Endothelial cell of umbilical vein (primary cell): Measurements from ENCODE around the gene NEU3. TPM values are rescaled to one million over a fixed set of nuclear protein-coding genes. Genes with fewer than 3 reads are reported as not detected.

ENCODE experiments used
- BruUV-seq: library from RNA; stranded (reverse); fragments of 400-500 nt; replicated peaks from 2 replicates; lab custom pipeline; 2021; lab: Mats Ljungman, UMichigan
- CTCF ChIA-PET: fragments of 300-600, 350-600 bp; sonication (Branson Sonifier 250); formaldehyde crosslinking; loops from one replicate; lab custom pipeline; 2021; ENCODE audit warnings: antibody characterized with exemption, inconsistent platforms; lab: Charles Lee
- POLR2A ChIA-PET: fragments of 300-600, 350-600 bp; sonication (Branson Sonifier 250); formaldehyde crosslinking; loops from one replicate; lab custom pipeline; 2021; ENCODE audit warnings: antibody characterized with exemption, inconsistent platforms; lab: Charles Lee
- DNase-seq: peaks from one replicate; pipeline ENCODE4 v3.0.0-alpha.2; 2011; ENCODE audit warnings: low read depth, low spot score
- FAIRE-seq: peaks from 2 replicates; lab custom pipeline; 2011; peaks lifted over from hg19 to GRCh38; lab: Jason Lieb, UNC
- H2AFZ ChIP-seq: 2 replicates; pipeline ENCODE4 v1.6.0; 2012; ENCODE audit warnings: low read depth, low read length, control low read depth, inconsistent platforms
- H3K27ac ChIP-seq: 2 replicates; pipeline ENCODE4 v1.5.1; 2011; ENCODE audit warnings: low read depth, mild to moderate bottlenecking, control low read depth, low read length, moderate library complexity; ENCODE audit not compliant: insufficient read depth
- H3K27me3 ChIP-seq, 2 experiments: 2 replicates each; pipeline versions ENCODE4 v1.6.0 to v1.6.1; 2011; ENCODE audit warnings: low read length in 2 of 2, mixed read lengths in 1 of 2; ENCODE audit not compliant: control insufficient read depth in 2 of 2, insufficient read depth in 2 of 2
- H3K36me3 ChIP-seq, 2 experiments: 2 replicates in 1 of 2; 3 replicates in 1 of 2; pipeline ENCODE4 v1.5.1; 2011; ENCODE audit warnings: low read length in 2 of 2, mild to moderate bottlenecking in 1 of 2, moderate library complexity in 1 of 2; ENCODE audit not compliant: control insufficient read depth in 2 of 2, insufficient read depth in 2 of 2; ENCODE audit errors: extremely low read depth in 1 of 2
- H3K4me1 ChIP-seq: 3 replicates; pipeline ENCODE4 v1.5.1; 2011; ENCODE audit warnings: mild to moderate bottlenecking, low read length; ENCODE audit not compliant: control insufficient read depth, insufficient read depth; ENCODE audit errors: extremely low read depth
- H3K4me2 ChIP-seq: 2 replicates; pipeline ENCODE4 v1.6.1; 2011; ENCODE audit warnings: low read length, control low read depth, mixed read lengths; ENCODE audit not compliant: insufficient read depth
- H3K4me3 ChIP-seq, 3 experiments: fragments of 200-600 bp in 1 of 3; sonication (generic), shearing (Covaris generic) in 1 of 3; replicated peaks in 1 of 3; 2 replicates each; pipeline ENCODE4 v1.5.1; 2011 to 2016; ENCODE audit warnings: control low read depth in 3 of 3, low read length in 3 of 3, mild to moderate bottlenecking in 2 of 3, inconsistent platforms in 1 of 3, low read depth in 1 of 3, moderate library complexity in 1 of 3; ENCODE audit not compliant: insufficient read depth in 1 of 3
- H3K79me2 ChIP-seq: 2 replicates; pipeline ENCODE4 v1.6.0; 2012; ENCODE audit warnings: low read length, inconsistent platforms; ENCODE audit not compliant: control insufficient read depth, insufficient read depth
- H3K9ac ChIP-seq: replicated peaks from 2 replicates; pipeline ENCODE3; 2011; ENCODE audit warnings: low read length, control low read depth; ENCODE audit not compliant: insufficient read depth; ENCODE audit errors: extremely low read depth
- H3K9me1 ChIP-seq: replicated peaks from 3 replicates; pipeline ENCODE4 v1.6.0; 2011; ENCODE audit warnings: mild to moderate bottlenecking, low read length; ENCODE audit not compliant: control insufficient read depth, insufficient read depth; ENCODE audit errors: extremely low read depth
- H3K9me3 ChIP-seq: replicated peaks from 2 replicates; pipeline ENCODE4 v1.5.1; 2012; ENCODE audit warnings: low read length, inconsistent platforms; ENCODE audit not compliant: control insufficient read depth, insufficient read depth
- H4K20me1 ChIP-seq: replicated peaks from 2 replicates; pipeline ENCODE3; 2011; ENCODE audit warnings: mild to moderate bottlenecking, low read length; ENCODE audit not compliant: control insufficient read depth, insufficient read depth; ENCODE audit errors: extremely low read depth
- CTCF ChIP-seq, 2 donors: IDR thresholded peaks; 1 replicate in 1 of 2; 2 replicates in 1 of 2; pipeline ENCODE4 v1.5.1; 2011; ENCODE audit warnings: low read length in 2 of 2, mild to moderate bottlenecking in 2 of 2, moderate library complexity in 2 of 2, control low read depth in 1 of 2, inconsistent platforms in 1 of 2, low read depth in 1 of 2; ENCODE audit not compliant: insufficient read depth in 1 of 2; ENCODE audit errors: extremely low read depth in 1 of 2
- EZH2 ChIP-seq: IDR thresholded peaks from 2 replicates; pipeline ENCODE4 v1.6.1; 2012; ENCODE audit warnings: borderline replicate concordance, low read depth, mild to moderate bottlenecking, moderate library complexity, low read length, inconsistent platforms; ENCODE audit not compliant: severe bottlenecking
- FOS ChIP-seq: IDR thresholded peaks from 2 replicates; pipeline ENCODE4 v1.6.1; 2011; ENCODE audit warnings: mild to moderate bottlenecking, low read length, moderate library complexity, borderline replicate concordance; ENCODE audit not compliant: insufficient read depth
- GATA2 ChIP-seq: IDR thresholded peaks from 2 replicates; pipeline ENCODE4 v1.7.0; 2011; ENCODE audit warnings: low read depth, mild to moderate bottlenecking, moderate library complexity, mixed read lengths, low read length; ENCODE audit not compliant: insufficient read length, insufficient read depth
- JUN ChIP-seq: IDR thresholded peaks from 2 replicates; pipeline ENCODE4 v1.6.1; 2011; ENCODE audit warnings: borderline replicate concordance, low read depth; ENCODE audit not compliant: insufficient read length, insufficient read depth
- MAX ChIP-seq: IDR thresholded peaks from 2 replicates; pipeline ENCODE4 v1.6.1; 2011; ENCODE audit not compliant: insufficient read depth, insufficient read length
- MYC ChIP-seq: IDR thresholded peaks from one replicate; pipeline ENCODE4 v1.6.1; 2011; ENCODE audit warnings: mild to moderate bottlenecking, low read depth, low read length
- POLR2A ChIP-seq: IDR thresholded peaks from 2 replicates; pipeline ENCODE4 v1.6.1; 2012; ENCODE audit warnings: low read depth, mild to moderate bottlenecking, control low read depth, low read length
- POLR2AphosphoS5 ChIP-seq: IDR thresholded peaks from 2 replicates; pipeline ENCODE4 v1.6.1; 2012; ENCODE audit warnings: low read depth, mild to moderate bottlenecking, control low read depth, low read length, moderate library complexity; ENCODE audit not compliant: insufficient read depth
- dilution Hi-C: fragments of 300-500 bp; cut with MboI; formaldehyde crosslinking; loops from one replicate; pipeline ENCODE4 v1.15.0; 2019; ENCODE audit warnings: low sequenced_read_pairs; ENCODE audit not compliant: extremely low pct_ligation_motif_present
- intact Hi-C: fragments of 100-400 bp; cut with micrococcal nuclease; formaldehyde crosslinking; loops from one replicate; pipeline ENCODE4 v1.10.0; 2022
- polyA plus RNA-seq, 4 experiments: library from polyadenylated mRNA; depleted of rRNA in 3 of 4; stranded (reverse) in 3 of 4; unstranded in 1 of 4; fragments of >200 nt; gene quantifications; 2 replicates each; pipeline versions ENCODE4 v1.2.1 to v1.2.3, GENCODE V29; 2011 to 2012; ENCODE audit warnings: missing spikeins in 1 of 4
- total RNA-seq: library from RNA; stranded (reverse); gene quantifications from 2 replicates; pipeline ENCODE4 v1.2.3, GENCODE V29; 2021

Gene NEU3
- total and polyA plus RNA-seq, 2 donors (not counting 3 experiments of a cell fraction or from before 2014, with no cell fraction given), result 5.9 to 7.0 TPM

GRCh38 chr11:74941492-74941891, 47.2 kb upstream of the NEU3 start:
- Histone ChIP-seq H4K20me1 (no peaks in the 10 kb centered on the region), H3K4me2 (no peak overlapping the region), H3K79me2 (no peaks in the 10 kb centered on the region), H3K27ac (no peak overlapping the region), H3K9me3 (no peaks in the 10 kb centered on the region), H3K27me3 (no peaks in the 10 kb centered on the region), H3K9ac (no peak overlapping the region), H2AFZ (no peak overlapping the region), H3K9me1 (no peaks in the 10 kb centered on the region), H3K36me3 (peaks cover 0 to 4% of the 10 kb centered on the region in 2 experiments), H3K4me3 (no peak overlapping the region), H3K4me1 (peaks cover 18% of the 10 kb centered on the region)
- no peak for TF ChIP-seq CTCF (IDR thresholded peaks at IDR 0.05; ENCODE audit: extremely low read depth in 1 of 2, insufficient read depth in 1 of 2, low read depth in 1 of 2, low read length in 2 of 2)
- no peak for TF ChIP-seq GATA2
- no peak for TF ChIP-seq FOS
- no peak for TF ChIP-seq POLR2AphosphoS5
- no peak for TF ChIP-seq MAX
- TF ChIP-seq POLR2A, result no peak
- no peak for TF ChIP-seq EZH2
- no peak for TF ChIP-seq MYC
- TF ChIP-seq JUN, result no peak
- no TSS peak for BruUV-seq
- DNase-seq (no peak), FAIRE-seq (no peak)
- dilution Hi-C loops, result no loop called here
- ChIA-PET CTCF (interaction anchor here (0.9 to 2.8 kb wide), 6 partner anchors 9 to 263 kb away, joined by 3 to 11 read pairs (median 9); no protein-coding TSS in a partner anchor), POLR2A (no interaction called here)
- intact Hi-C loops, result no loop called here
